SU-DHL-6 (cell line): ENCODE data around the gene GASK1B.

Source experiments
- H2AFZ ChIP-seq: fragments of 200-600 bp; sonication (generic); 2 replicates; pipeline ENCODE4 v1.6.1; 2014; ENCODE audit warnings: low read depth, mild to moderate bottlenecking, moderate library complexity, mixed read lengths, antibody characterized with exemption, low read length; ENCODE audit not compliant: severe bottlenecking
- H3F3A ChIP-seq: fragments of 200-600 bp; shearing (Covaris generic); 2 replicates; pipeline ENCODE4 v1.6.0; 2016; ENCODE audit warnings: antibody characterized with exemption, mild to moderate bottlenecking; ENCODE audit not compliant: insufficient read depth
- H3K27ac ChIP-seq: fragments of 200-600 bp; sonication (generic); 2 replicates; pipeline ENCODE4 v1.5.1; 2016; ENCODE audit warnings: low read depth, mild to moderate bottlenecking, low read length, moderate library complexity, mixed read lengths
- H3K27me3 ChIP-seq: fragments of 200-600 bp; sonication (generic), shearing (Covaris generic); 2 replicates; pipeline ENCODE4 v1.6.0; 2014; ENCODE audit warnings: mild to moderate bottlenecking, low read length
- H3K36me3 ChIP-seq: fragments of 200-600 bp; sonication (generic); 2 replicates; pipeline ENCODE4 v1.6.1; 2014; ENCODE audit warnings: mild to moderate bottlenecking, low read length, mixed read lengths
- H3K4me2 ChIP-seq: fragments of 300-600, 200-600 bp; shearing (Covaris generic), sonication (generic); 2 replicates; pipeline ENCODE4 v1.6.0; 2014; ENCODE audit warnings: low read length, low read depth, mild to moderate bottlenecking; ENCODE audit not compliant: poor library complexity, severe bottlenecking
- H3K4me3 ChIP-seq: fragments of 200-600 bp; sonication (generic); 2 replicates; pipeline ENCODE4 v1.5.1; 2014; ENCODE audit warnings: antibody characterized with exemption, low read length, mild to moderate bottlenecking, mixed read lengths; ENCODE audit not compliant: insufficient read depth, poor library complexity, severe bottlenecking
- H3K79me2 ChIP-seq: fragments of 200-600 bp; sonication (generic); 2 replicates; pipeline ENCODE4 v1.6.1; 2014; ENCODE audit warnings: mild to moderate bottlenecking, low read length, moderate library complexity; ENCODE audit not compliant: insufficient read depth
- H3K9ac ChIP-seq: fragments of 200-600 bp; sonication (generic); 2 replicates; pipeline ENCODE4 v1.7.0; 2014; ENCODE audit warnings: mild to moderate bottlenecking, low read length
- H3K9me2 ChIP-seq: fragments of 200-600 bp; sonication (generic); replicated peaks from 2 replicates; pipeline ENCODE4 v1.6.1; 2014; ENCODE audit warnings: low read length; ENCODE audit not compliant: insufficient read depth
- H3K9me3 ChIP-seq: fragments of 200-600 bp; sonication (generic); 2 replicates; pipeline ENCODE4 v1.6.1; 2014; ENCODE audit warnings: low read length, mixed read lengths; ENCODE audit not compliant: insufficient read depth
- H4K20me1 ChIP-seq: fragments of 200-600 bp; sonication (generic); 2 replicates; pipeline ENCODE4 v1.6.1; 2014; ENCODE audit warnings: low read depth, mild to moderate bottlenecking, antibody characterized with exemption, low read length, moderate library complexity, mixed read lengths
- EZH2phosphoT487 ChIP-seq: fragments of 200-600 bp; sonication (generic), shearing (Covaris generic); conservative IDR thresholded peaks from 2 replicates; pipeline ENCODE4 v1.6.1; 2018; ENCODE audit warnings: mild to moderate bottlenecking, antibody characterized with exemption, low read length, moderate library complexity, mixed read lengths
- TF ChIP-seq, protein P1 (sequence below): fragments of 200-600 bp; sonication (generic); IDR thresholded peaks from one replicate; pipeline ENCODE4 v1.5.1; 2017; ENCODE audit warnings: antibody characterized with exemption, mild to moderate bottlenecking, low read length, moderate library complexity; ENCODE audit not compliant: insufficient read depth, poor library complexity, severe bottlenecking

Gene GASK1B

DNA sequence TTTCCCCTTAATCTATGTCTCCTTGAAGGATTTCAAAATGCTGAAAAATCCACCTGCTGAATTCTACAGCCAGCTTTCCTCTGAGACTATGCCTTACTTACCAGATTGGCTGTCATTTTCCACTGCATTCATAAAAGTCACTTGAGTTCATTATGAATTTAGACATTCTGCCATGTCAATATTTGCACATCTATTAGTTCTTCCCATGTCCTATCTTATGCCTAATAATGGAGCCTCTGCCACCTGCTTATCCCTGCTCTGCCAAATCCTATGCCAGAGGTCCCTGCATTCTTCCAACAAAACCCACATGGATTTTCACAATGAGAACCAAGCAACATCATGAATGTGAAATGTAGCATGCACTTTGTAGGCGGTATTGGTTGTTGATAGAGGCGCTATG lies 42.6 kb downstream of the GASK1B start:
- Histone ChIP-seq H3K9me3 (no peaks in the 10 kb centered on the region), H3K4me2 (no peak overlapping the region), H3K4me3 (no peak overlapping the region), H3K79me2 (no peaks in the 10 kb centered on the region), H3K36me3 (no peaks in the 10 kb centered on the region), H3K27ac (no peak overlapping the region), H3F3A (no peaks in the 10 kb centered on the region), H4K20me1 (no peaks in the 10 kb centered on the region), H3K9ac (no peak overlapping the region), H3K9me2 (no peaks in the 10 kb centered on the region), H3K27me3 (no peaks in the 10 kb centered on the region; the same call in 1 of the 2 replicates), H2AFZ (no peak overlapping the region)
- TF ChIP-seq, protein P1, sequence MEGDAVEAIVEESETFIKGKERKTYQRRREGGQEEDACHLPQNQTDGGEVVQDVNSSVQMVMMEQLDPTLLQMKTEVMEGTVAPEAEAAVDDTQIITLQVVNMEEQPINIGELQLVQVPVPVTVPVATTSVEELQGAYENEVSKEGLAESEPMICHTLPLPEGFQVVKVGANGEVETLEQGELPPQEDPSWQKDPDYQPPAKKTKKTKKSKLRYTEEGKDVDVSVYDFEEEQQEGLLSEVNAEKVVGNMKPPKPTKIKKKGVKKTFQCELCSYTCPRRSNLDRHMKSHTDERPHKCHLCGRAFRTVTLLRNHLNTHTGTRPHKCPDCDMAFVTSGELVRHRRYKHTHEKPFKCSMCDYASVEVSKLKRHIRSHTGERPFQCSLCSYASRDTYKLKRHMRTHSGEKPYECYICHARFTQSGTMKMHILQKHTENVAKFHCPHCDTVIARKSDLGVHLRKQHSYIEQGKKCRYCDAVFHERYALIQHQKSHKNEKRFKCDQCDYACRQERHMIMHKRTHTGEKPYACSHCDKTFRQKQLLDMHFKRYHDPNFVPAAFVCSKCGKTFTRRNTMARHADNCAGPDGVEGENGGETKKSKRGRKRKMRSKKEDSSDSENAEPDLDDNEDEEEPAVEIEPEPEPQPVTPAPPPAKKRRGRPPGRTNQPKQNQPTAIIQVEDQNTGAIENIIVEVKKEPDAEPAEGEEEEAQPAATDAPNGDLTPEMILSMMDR, result no peak
- TF ChIP-seq EZH2phosphoT487, result no peak

DNA sequence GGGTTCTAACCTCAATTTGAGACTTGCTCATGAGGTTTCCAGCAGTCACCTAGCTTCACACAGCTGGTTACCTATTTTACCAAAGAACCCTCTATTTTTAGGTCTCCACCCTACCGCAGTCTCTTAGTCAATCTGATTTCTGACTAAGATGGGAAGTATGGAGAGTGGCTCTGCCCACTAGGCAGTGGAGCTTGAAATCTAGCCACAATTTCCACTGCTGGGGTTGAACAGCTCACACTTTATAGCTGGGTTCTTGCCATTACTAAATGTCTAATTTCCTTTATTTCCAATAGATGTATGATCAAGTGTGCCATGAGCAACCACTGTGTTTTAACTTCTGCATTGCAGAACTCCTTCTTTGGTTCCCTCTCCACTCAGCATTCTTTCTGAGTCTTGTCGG lies 43.1 kb downstream of the GASK1B start:
- no peak overlapping the region for H3K9ac ChIP-seq
- H3K9me2 ChIP-seq, result no peaks in the 10 kb centered on the region
- H3F3A ChIP-seq, result no peaks in the 10 kb centered on the region
- no peaks in the 10 kb centered on the region for H3K79me2 ChIP-seq
- H2AFZ ChIP-seq, result no peak overlapping the region
- no peak overlapping the region for H3K4me2 ChIP-seq
- H3K27ac ChIP-seq, result no peak overlapping the region
- H3K27me3 ChIP-seq, result no peaks in the 10 kb centered on the region; the same call in 1 of the 2 replicates
- H3K9me3 ChIP-seq, result no peaks in the 10 kb centered on the region
- no peaks in the 10 kb centered on the region for H4K20me1 ChIP-seq
- TF ChIP-seq, protein P1, result no peak
- no peak for TF ChIP-seq EZH2phosphoT487
- H3K36me3 ChIP-seq, result no peaks in the 10 kb centered on the region
- no peak overlapping the region for H3K4me3 ChIP-seq

DNA sequence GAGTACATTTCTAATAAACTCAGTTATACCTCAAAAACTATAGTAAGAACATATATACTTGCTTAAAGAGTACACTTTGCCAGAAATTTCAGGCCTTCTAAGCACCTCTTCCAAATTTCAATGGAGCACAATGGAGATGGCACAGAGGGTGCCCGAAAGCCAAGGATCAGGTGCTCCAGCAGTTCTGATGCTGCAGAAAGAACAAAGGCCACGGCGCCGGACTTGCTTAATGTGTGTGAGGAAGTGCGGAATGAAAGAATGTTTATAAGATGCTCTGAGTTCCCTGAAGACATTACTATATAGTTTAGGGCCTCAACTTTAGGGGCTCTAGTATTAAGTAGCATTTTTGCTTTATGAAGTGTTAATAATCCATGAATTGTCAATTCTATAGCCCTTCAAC lies 44.3 kb downstream of the GASK1B start:
- Histone ChIP-seq H2AFZ (no peak overlapping the region), H3K9me2 (no peaks in the 10 kb centered on the region), H3K79me2 (no peaks in the 10 kb centered on the region), H3K9ac (no peak overlapping the region), H3K36me3 (no peaks in the 10 kb centered on the region), H4K20me1 (no peaks in the 10 kb centered on the region), H3K27ac (no peak overlapping the region), H3K9me3 (no peaks in the 10 kb centered on the region), H3K4me2 (no peak overlapping the region), H3K27me3 (no peaks in the 10 kb centered on the region; the same call in 1 of the 2 replicates), H3F3A (no peaks in the 10 kb centered on the region), H3K4me3 (no peak overlapping the region)
- no peak for TF ChIP-seq EZH2phosphoT487
- TF ChIP-seq, protein P1, result no peak

GRCh38 chr4:158125310-158125709 lies 47.5 kb downstream of the GASK1B start:
- Histone ChIP-seq H3K79me2 (no peaks in the 10 kb centered on the region), H3K4me2 (no peak overlapping the region)

More at GRCh38 chr4:158125310-158125709, 47.5 kb downstream of the GASK1B start:
- no peak overlapping the region for H2AFZ ChIP-seq
- H3K27me3 ChIP-seq, result no peaks in the 10 kb centered on the region
- no peaks in the 10 kb centered on the region for H3F3A ChIP-seq
- H3K27ac ChIP-seq, result no peak overlapping the region
- H4K20me1 ChIP-seq, result no peaks in the 10 kb centered on the region
- no peaks in the 10 kb centered on the region for H3K36me3 ChIP-seq
- no peaks in the 10 kb centered on the region for H3K9me3 ChIP-seq
- TF ChIP-seq EZH2phosphoT487, result no peak
- TF ChIP-seq, protein P1, result no peak
- H3K9me2 ChIP-seq, result no peaks in the 10 kb centered on the region
- no peak overlapping the region for H3K4me3 ChIP-seq
- no peak overlapping the region for H3K9ac ChIP-seq
